Hematopoietic multipotent progenitor cell treated with erythropoietin and hydrocortisone succinate and interleukin-3 and kit ligand, for 4 days (in vitro differentiated cells): ENCODE results near the gene SAP25.
A peak's percentile ranks its signal among the peaks of the same experiment; 100 is the strongest.

Experiments used
- DNase-seq: peaks from one replicate; pipeline ENCODE4 v3.0.0-alpha.2; 2015

Gene SAP25

GRCh38 chr7:100591596-100591995 is 17.9 kb upstream of the SAP25 start:
- DNase-seq, result no peak

- DNase-seq, result no peak
Observed at GRCh38 chr7:100590077-100590737, 16.5 kb upstream of the SAP25 start.

GRCh38 chr7:100589341-100589947 is 15.7 kb upstream of the SAP25 start:
- DNase-seq, result no peak

GRCh38 chr7:100588438-100588837 is 14.7 kb upstream of the SAP25 start:
- peak; percentile 78 for DNase-seq

GRCh38 chr7:100586266-100587025 is 12.7 kb upstream of the SAP25 start, which contains the start of gene FBXO24:
TSS of gene FBXO24 (plus strand) at chr7:100586328. CDS start at chr7:100586626, 298 bp downstream.
- DNase-seq, result peak; percentile 100

- DNase-seq, result peak; percentile 68
Observed at GRCh38 chr7:100585511-100586265, 12.0 kb upstream of the SAP25 start, which contains the start of gene LRCH4. TSS of gene LRCH4 (minus strand) at chr7:100586129. CDS start at chr7:100586100, 29 bp downstream.

GRCh38 chr7:100584683-100585510 is 11.2 kb upstream of the SAP25 start:
- DNase-seq, result no peak

- DNase-seq, result peak; percentile 59
Observed at GRCh38 chr7:100584054-100584682, 10.5 kb upstream of the SAP25 start.

GRCh38 chr7:100583132-100584053 is 9.7 kb upstream of the SAP25 start:
- peak; percentile 96 for DNase-seq

- DNase-seq, result no peak
Observed at GRCh38 chr7:100582650-100583049, 8.9 kb upstream of the SAP25 start.

GRCh38 chr7:100582041-100582579 is 8.4 kb upstream of the SAP25 start:
- no peak for DNase-seq

GRCh38 chr7:100580466-100581283 is 7.0 kb upstream of the SAP25 start:
- no peak for DNase-seq

- no peak for DNase-seq
Observed at GRCh38 chr7:100578246-100579183, 4.8 kb upstream of the SAP25 start.

GRCh38 chr7:100577507-100577906 is 3.8 kb upstream of the SAP25 start:
- DNase-seq, result no peak

- no peak for DNase-seq
Observed at GRCh38 chr7:100577103-100577502, 3.4 kb upstream of the SAP25 start.

GRCh38 chr7:100576384-100576993 is 2.8 kb upstream of the SAP25 start:
- no peak for DNase-seq

GRCh38 chr7:100575746-100576383 is 2.2 kb upstream of the SAP25 start:
- DNase-seq, result no peak
